Colon (tissue), 2 donors: Measurements from ENCODE around the gene IFI35.
"Not testable (repeated sequence)": the region's sequence is repeated elsewhere in the genome, so short reads cannot be mapped to it uniquely, and the experiment has no call there.

Source experiments
- FAIRE-seq: peaks from 2 replicates; lab custom pipeline; 2012; peaks lifted over from hg19 to GRCh38; lab: Jason Lieb, UNC
- donor health status: control.
- donor health status: control.

The IFI35 gene

GRCh38 chr17:42997984-42998938 is 8.3 kb upstream of the IFI35 start, which contains the start of gene RPL27:
RPL27 (plus strand) TSS chr17:42998419; CDS start chr17:42998751, 332 bp downstream.
- FAIRE-seq = peak; percentile 78

GRCh38 chr17:42999003-42999525 is 7.5 kb upstream of the IFI35 start:
- no peak for FAIRE-seq

GRCh38 chr17:43000894-43001293 is 5.7 kb upstream of the IFI35 start:
- not testable (repeated sequence) for FAIRE-seq

- no peak for FAIRE-seq
Measured at GRCh38 chr17:43003542-43004172, 2.9 kb upstream of the IFI35 start.

- no peak for FAIRE-seq
Measured at GRCh38 chr17:43010667-43011308, 4.2 kb downstream of the IFI35 start.

GRCh38 chr17:43011728-43012472 is 5.3 kb downstream of the IFI35 start:
- no peak for FAIRE-seq

- FAIRE-seq = no peak
Measured at GRCh38 chr17:43013296-43013695, 6.7 kb downstream of the IFI35 start.

GRCh38 chr17:43014020-43014648 is 7.5 kb downstream of the IFI35 start:
- FAIRE-seq = no peak

GRCh38 chr17:43014649-43015542 is 8.3 kb downstream of the IFI35 start:
- no peak for FAIRE-seq

- FAIRE-seq = no peak
Measured at GRCh38 chr17:43015579-43015978, 9.0 kb downstream of the IFI35 start.

- no peak for FAIRE-seq
Measured at GRCh38 chr17:43016216-43016615, 9.6 kb downstream of the IFI35 start.

GRCh38 chr17:43018008-43018853 is 11.6 kb downstream of the IFI35 start:
- FAIRE-seq = no peak

GRCh38 chr17:43018932-43019331 is 12.3 kb downstream of the IFI35 start:
- FAIRE-seq = no peak

GRCh38 chr17:43019418-43019817 is 12.8 kb downstream of the IFI35 start:
- FAIRE-seq = no peak

- FAIRE-seq = no peak
Measured at GRCh38 chr17:43020030-43020621, 13.5 kb downstream of the IFI35 start.

GRCh38 chr17:43020789-43021740 is 14.5 kb downstream of the IFI35 start:
- FAIRE-seq = no peak

- no peak for FAIRE-seq
Measured at GRCh38 chr17:43021741-43022512, 15.3 kb downstream of the IFI35 start, which contains the start of gene VAT1. VAT1 (minus strand) TSS chr17:43022385; CDS start chr17:43022322, 63 bp downstream.
